Activated CD8-positive, alpha-beta memory T cell treated with anti-CD3 and anti-CD28 coated beads, Interleukin-2, amount 50 U/mL, for 1 hour (primary cell): Measurements from ENCODE around the gene MIEN1.
"Not testable (repeated sequence)": the region's sequence is repeated elsewhere in the genome, so short reads cannot be mapped to it uniquely, and the experiment has no call there.

ENCODE experiments used
- DNase-seq: peaks from one replicate; pipeline ENCODE4 v3.0.0-alpha.2; 2020; ENCODE audit errors: extremely low read depth

The MIEN1 gene

GRCh38 chr17:39739885-39740356, 9.6 kb upstream of the MIEN1 start:
- no peak for DNase-seq

GRCh38 chr17:39738983-39739884, 8.9 kb upstream of the MIEN1 start:
- no peak for DNase-seq

GRCh38 chr17:39738568-39738901, 8.2 kb upstream of the MIEN1 start:
- DNase-seq = peak; percentile 16

GRCh38 chr17:39737760-39738567, 7.6 kb upstream of the MIEN1 start, which contains the start of gene GRB7:
Gene GRB7 (plus strand): TSS chr17:39737938. CDS start chr17:39742302, 4,364 bp downstream.
- no peak for DNase-seq

- no peak for DNase-seq
Observed at GRCh38 chr17:39737206-39737759, 7.0 kb upstream of the MIEN1 start.

GRCh38 chr17:39736319-39737165, 6.2 kb upstream of the MIEN1 start:
- DNase-seq = no peak

GRCh38 chr17:39735882-39736281, 5.5 kb upstream of the MIEN1 start:
- no peak for DNase-seq

- DNase-seq = no peak
Observed at GRCh38 chr17:39732586-39732985, 2.3 kb upstream of the MIEN1 start.

GRCh38 chr17:39729280-39729851, 966 bp downstream of the MIEN1 start:
- no peak for DNase-seq

GRCh38 chr17:39727556-39727955, 2.8 kb downstream of the MIEN1 start:
- no peak for DNase-seq

- no peak for DNase-seq
Observed at GRCh38 chr17:39726617-39727016, 3.7 kb downstream of the MIEN1 start.

GRCh38 chr17:39725923-39726322, 4.4 kb downstream of the MIEN1 start:
- not testable (repeated sequence) for DNase-seq

- no peak for DNase-seq
Observed at GRCh38 chr17:39724731-39725130, 5.6 kb downstream of the MIEN1 start.

GRCh38 chr17:39722965-39723848, 7.1 kb downstream of the MIEN1 start:
- DNase-seq = no peak

- DNase-seq = no peak
Observed at GRCh38 chr17:39722104-39722503, 8.2 kb downstream of the MIEN1 start.

GRCh38 chr17:39719563-39720355, 10.6 kb downstream of the MIEN1 start:
- DNase-seq = no peak

- DNase-seq = no peak
Observed at GRCh38 chr17:39717660-39718059, 12.7 kb downstream of the MIEN1 start.

GRCh38 chr17:39716879-39717536, 13.3 kb downstream of the MIEN1 start:
- DNase-seq = no peak
